GM18519 (cell line): ENCODE data around the gene MZT2A.
"Not testable (repeated sequence)": the region's sequence is repeated elsewhere in the genome, so short reads cannot be mapped to it uniquely, and the experiment has no call there.

Source experiments
- ATAC-seq: cut with Tn5 transposase; IDR thresholded peaks from one replicate; pipeline ENCODE4 v1.9.1; 2021; ENCODE audit warnings: mild to moderate bottlenecking, moderate library complexity; ENCODE audit not compliant: unreplicated experiment, low FRiP score

MZT2A gene

GRCh38 chr2:131471624-131472023 lies 20.6 kb downstream of the MZT2A start:
- not testable (repeated sequence) for ATAC-seq

GRCh38 chr2:131470944-131471343 lies 21.3 kb downstream of the MZT2A start:
- not testable (repeated sequence) for ATAC-seq

GRCh38 chr2:131467722-131468121 lies 24.5 kb downstream of the MZT2A start:
- ATAC-seq = not testable (repeated sequence)

- not testable (repeated sequence) for ATAC-seq
Observed at GRCh38 chr2:131454914-131455313, 37.3 kb downstream of the MZT2A start.

GRCh38 chr2:131451265-131451949 lies 40.8 kb downstream of the MZT2A start:
- not testable (repeated sequence) for ATAC-seq

- not testable (repeated sequence) for ATAC-seq
Observed at GRCh38 chr2:131447981-131448380, 44.2 kb downstream of the MZT2A start.

GRCh38 chr2:131445896-131446295 lies 46.3 kb downstream of the MZT2A start:
- no peak for ATAC-seq

GRCh38 chr2:131445515-131445797 lies 46.7 kb downstream of the MZT2A start:
- not testable (repeated sequence) for ATAC-seq

- not testable (repeated sequence) for ATAC-seq
Observed at GRCh38 chr2:131444736-131445514, 47.3 kb downstream of the MZT2A start.

- ATAC-seq = not testable (repeated sequence)
Observed at GRCh38 chr2:131440742-131441468, 51.3 kb downstream of the MZT2A start.
